PC-3 (cell line): Measurements from ENCODE around the gene FOXQ1. TPM values are rescaled to one million over a fixed set of nuclear protein-coding genes. Genes with fewer than 3 reads are reported as not detected.

Experiments
- ATAC-seq: fragments of 200-7000 bp; cut with Tn5 transposase; 2 replicates; pipeline ENCODE4 v1.9.1; 2020; ENCODE audit warnings: mild to moderate bottlenecking, moderate library complexity
- BruUV-seq: library from RNA; stranded (reverse); fragments of 400-500 nt; replicated peaks from 2 replicates; lab custom pipeline; 2021; lab: Mats Ljungman, UMichigan
- CTCF ChIA-PET: fragments of 300-600 bp; sonication (Branson Sonifier 250); formaldehyde crosslinking; loops from one replicate; lab custom pipeline; 2022; ENCODE audit warnings: antibody characterized with exemption; lab: Charles Lee
- POLR2A ChIA-PET: fragments of 300-600 bp; sonication (Branson Sonifier 250); formaldehyde crosslinking; loops from one replicate; lab custom pipeline; 2022; ENCODE audit warnings: antibody characterized with exemption; ENCODE audit not compliant: unreplicated experiment; lab: Charles Lee
- DNase-seq: peaks from one replicate; pipeline ENCODE4 v3.0.0-alpha.2; 2015
- H2AFZ ChIP-seq: fragments of 300-600 bp; sonication (generic); 2 replicates; pipeline ENCODE4 v1.6.0; 2016; ENCODE audit warnings: antibody characterized with exemption, low read length
- H3F3A ChIP-seq: fragments of 300-600 bp; sonication (generic); one replicate; pipeline ENCODE4 v1.6.0; 2017; ENCODE audit warnings: antibody characterized with exemption, low read length, control low read depth, mild to moderate bottlenecking; ENCODE audit not compliant: unreplicated experiment
- H3K27ac ChIP-seq: fragments of 300-600 bp; sonication (generic); 2 replicates; pipeline ENCODE4 v1.5.1; 2016; ENCODE audit warnings: mild to moderate bottlenecking, low read length
- H3K27me3 ChIP-seq: fragments of 300-600 bp; sonication (generic); 2 replicates; pipeline ENCODE4 v1.6.1; 2016; ENCODE audit warnings: low read length, mixed read lengths
- H3K36me3 ChIP-seq: fragments of 300-600 bp; sonication (generic); 2 replicates; pipeline ENCODE4 v1.6.1; 2016; ENCODE audit warnings: low read depth, mixed run types, low read length, mixed read lengths
- H3K4me1 ChIP-seq: fragments of 300-600 bp; sonication (generic); 2 replicates; pipeline ENCODE4 v1.5.1; 2016; ENCODE audit warnings: low read length; ENCODE audit not compliant: insufficient read depth
- H3K4me2 ChIP-seq: fragments of 300-600 bp; sonication (generic); 2 replicates; pipeline ENCODE4 v1.6.0; 2016; ENCODE audit warnings: low read length
- H3K4me3 ChIP-seq: fragments of 300-600 bp; sonication (generic); 2 replicates; pipeline ENCODE4 v1.5.1; 2016; ENCODE audit warnings: mild to moderate bottlenecking, low read length, mixed read lengths
- H3K79me2 ChIP-seq: fragments of 300-600 bp; sonication (generic); 2 replicates; pipeline ENCODE4 v1.6.1; 2017; ENCODE audit warnings: low read length, mixed read lengths
- H3K9ac ChIP-seq: fragments of 300-600 bp; sonication (generic); 2 replicates; pipeline ENCODE4 v1.6.0; 2016; ENCODE audit warnings: mild to moderate bottlenecking, low read length
- H3K9me2 ChIP-seq: fragments of 300-600 bp; sonication (generic); replicated peaks from 2 replicates; pipeline ENCODE4 v1.6.1; 2016; ENCODE audit warnings: mixed run types, low read length, mixed read lengths
- H3K9me3 ChIP-seq: fragments of 300-600 bp; sonication (generic); 2 replicates; pipeline ENCODE4 v1.6.1; 2016; ENCODE audit warnings: low read length, mixed read lengths
- H4K20me1 ChIP-seq: fragments of 300-600 bp; sonication (generic); 2 replicates; pipeline ENCODE4 v1.6.1; 2016; ENCODE audit warnings: low read length, mixed read lengths
- EZH2 ChIP-seq: fragments of 300-600 bp; sonication (generic); IDR thresholded peaks from one replicate; pipeline ENCODE4 v1.6.1; 2017; ENCODE audit warnings: antibody characterized with exemption, mild to moderate bottlenecking, low read length; ENCODE audit not compliant: unreplicated experiment
- EZH2phosphoT487 ChIP-seq: fragments of 300-600 bp; sonication (generic); IDR thresholded peaks from 2 replicates; pipeline ENCODE4 v1.6.1; 2018; ENCODE audit warnings: mild to moderate bottlenecking, antibody characterized with exemption, low read length, borderline replicate concordance
- intact Hi-C: fragments of 100-400 bp; cut with micrococcal nuclease; formaldehyde crosslinking; loops from 2 replicates; pipeline ENCODE4 v1.9.0; 2023
- total RNA-seq: library from RNA; depleted of rRNA; stranded (reverse); fragments of >200 nt; gene quantifications from 2 replicates; pipeline ENCODE4 v1.2.3, GENCODE V29; 2014
- TF ChIP-seq, protein P1 (sequence below): fragments of 300-600 bp; sonication (generic); conservative IDR thresholded peaks from 2 replicates; pipeline ENCODE4 v1.5.1; 2017; ENCODE audit warnings: antibody characterized with exemption, low read depth, mild to moderate bottlenecking, low read length

Gene FOXQ1
- total RNA-seq, 1 experiment from 2014 or later = 7.5 TPM

DNA sequence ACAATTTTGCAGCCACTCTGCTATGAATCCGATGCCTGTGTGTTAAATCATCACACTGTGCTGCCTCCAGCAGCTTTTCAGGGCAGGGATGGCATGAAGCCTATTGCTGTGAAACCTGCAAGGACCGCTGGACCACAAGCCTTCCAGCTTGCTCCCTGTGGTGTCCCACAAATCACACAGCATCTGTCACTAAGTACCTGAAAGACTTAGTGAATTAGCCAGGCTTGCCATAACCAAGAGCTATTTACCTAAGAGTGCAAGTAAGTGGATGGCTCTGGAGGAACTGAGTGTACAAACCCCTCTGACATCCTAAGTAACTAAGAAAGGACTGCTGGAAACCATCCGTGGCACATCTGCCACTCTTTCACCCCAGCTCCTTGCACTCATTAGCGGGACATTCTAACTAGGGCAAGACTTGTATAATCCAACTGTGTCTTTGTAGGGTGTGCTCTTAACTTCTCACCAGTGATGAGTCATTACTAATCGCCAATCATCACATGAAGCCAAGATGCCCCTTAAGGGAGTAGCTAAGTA is 34.7 kb downstream of the FOXQ1 start:
- DNase-seq (no peak), ATAC-seq (no peak)
- Histone ChIP-seq H3F3A (no peaks in the 10 kb centered on the region), H3K9me2 (no peaks in the 10 kb centered on the region), H3K27ac (no peak overlapping the region), H4K20me1 (no peaks in the 10 kb centered on the region), H3K36me3 (no peaks in the 10 kb centered on the region), H3K9me3 (0 out of 2 replicates have a peak, but pooled peaks cover 14% of the 10 kb centered on the region), H3K4me3 (no peak overlapping the region), H3K4me2 (no peak overlapping the region), H3K27me3 (peaks cover 47% of the 10 kb centered on the region), H3K79me2 (no peaks in the 10 kb centered on the region), H2AFZ (no peak overlapping the region), H3K9ac (no peak overlapping the region), H3K4me1 (no peaks in the 10 kb centered on the region)
- POLR2A ChIA-PET = no interaction called here
- no TSS peak for BruUV-seq
- CTCF ChIA-PET = no interaction called here
- TF ChIP-seq, protein P1, sequence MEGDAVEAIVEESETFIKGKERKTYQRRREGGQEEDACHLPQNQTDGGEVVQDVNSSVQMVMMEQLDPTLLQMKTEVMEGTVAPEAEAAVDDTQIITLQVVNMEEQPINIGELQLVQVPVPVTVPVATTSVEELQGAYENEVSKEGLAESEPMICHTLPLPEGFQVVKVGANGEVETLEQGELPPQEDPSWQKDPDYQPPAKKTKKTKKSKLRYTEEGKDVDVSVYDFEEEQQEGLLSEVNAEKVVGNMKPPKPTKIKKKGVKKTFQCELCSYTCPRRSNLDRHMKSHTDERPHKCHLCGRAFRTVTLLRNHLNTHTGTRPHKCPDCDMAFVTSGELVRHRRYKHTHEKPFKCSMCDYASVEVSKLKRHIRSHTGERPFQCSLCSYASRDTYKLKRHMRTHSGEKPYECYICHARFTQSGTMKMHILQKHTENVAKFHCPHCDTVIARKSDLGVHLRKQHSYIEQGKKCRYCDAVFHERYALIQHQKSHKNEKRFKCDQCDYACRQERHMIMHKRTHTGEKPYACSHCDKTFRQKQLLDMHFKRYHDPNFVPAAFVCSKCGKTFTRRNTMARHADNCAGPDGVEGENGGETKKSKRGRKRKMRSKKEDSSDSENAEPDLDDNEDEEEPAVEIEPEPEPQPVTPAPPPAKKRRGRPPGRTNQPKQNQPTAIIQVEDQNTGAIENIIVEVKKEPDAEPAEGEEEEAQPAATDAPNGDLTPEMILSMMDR = no peak
- TF ChIP-seq EZH2phosphoT487 = no peak
- TF ChIP-seq EZH2 = no peak
- intact Hi-C loops = no loop called here

GRCh38 chr6:1347161-1347560 is 35.3 kb downstream of the FOXQ1 start:
- Histone ChIP-seq H3F3A (no peaks in the 10 kb centered on the region), H3K36me3 (no peaks in the 10 kb centered on the region), H3K9me3 (0 out of 2 replicates have a peak, but pooled peaks cover 17% of the 10 kb centered on the region), H2AFZ (no peak overlapping the region), H3K4me3 (no peak overlapping the region), H4K20me1 (no peaks in the 10 kb centered on the region), H3K79me2 (no peaks in the 10 kb centered on the region), H3K9me2 (no peaks in the 10 kb centered on the region), H3K4me2 (no peak overlapping the region), H3K9ac (no peak overlapping the region), H3K27ac (no peak overlapping the region), H3K4me1 (no peaks in the 10 kb centered on the region), H3K27me3 (peaks cover 42% of the 10 kb centered on the region)
- CTCF ChIA-PET = no interaction called here
- TF ChIP-seq, protein P1 = no peak
- TF ChIP-seq EZH2 = no peak
- TF ChIP-seq EZH2phosphoT487 = no peak
- BruUV-seq = no TSS peak
- ATAC-seq = no peak
- intact Hi-C loops = no loop called here
- no peak for DNase-seq
- POLR2A ChIA-PET = no interaction called here

DNA sequence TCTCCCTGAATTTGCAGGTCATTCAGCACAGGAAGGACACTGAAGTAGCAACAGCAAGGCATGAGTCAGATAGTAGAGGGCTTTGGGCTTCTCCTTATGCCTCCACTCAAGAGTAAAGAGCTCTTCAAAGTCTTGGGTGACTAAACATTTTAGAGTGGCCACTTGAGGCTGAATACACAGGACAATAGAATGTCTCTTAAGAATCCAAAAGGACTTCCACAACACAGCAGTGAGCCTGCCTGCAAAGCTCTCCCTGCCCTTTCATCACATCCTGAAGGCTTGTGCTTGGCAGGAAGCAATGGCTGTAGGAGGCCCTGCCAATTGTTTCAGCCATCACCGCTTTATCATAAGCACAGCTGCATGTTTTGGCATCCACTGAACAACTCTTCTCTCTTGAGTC is 36.8 kb downstream of the FOXQ1 start:
- Histone ChIP-seq H3K79me2 (no peaks in the 10 kb centered on the region), H3K9me2 (no peaks in the 10 kb centered on the region), H3K4me3 (no peak overlapping the region), H2AFZ (no peak overlapping the region), H3K4me1 (no peaks in the 10 kb centered on the region), H3K4me2 (no peak overlapping the region), H3K9me3 (0 out of 2 replicates have a peak, but pooled peaks cover 17% of the 10 kb centered on the region), H3K36me3 (no peaks in the 10 kb centered on the region), H3F3A (no peaks in the 10 kb centered on the region), H4K20me1 (no peaks in the 10 kb centered on the region), H3K27ac (no peak overlapping the region), H3K9ac (no peak overlapping the region), H3K27me3 (peaks cover 38% of the 10 kb centered on the region)
- no TSS peak for BruUV-seq
- no peak for DNase-seq
- TF ChIP-seq, protein P1 = no peak
- TF ChIP-seq EZH2phosphoT487 (no peak), EZH2 (no peak)
- ATAC-seq = no peak
- intact Hi-C loops = no loop called here
- ChIA-PET POLR2A (no interaction called here), CTCF (no interaction called here)
